HEK293 (cell line): ENCODE results near the gene DLEC1.

Experiments
- CTCF ChIA-PET: fragments of 350-600 bp; formaldehyde crosslinking; extraction: SDS; loops from one replicate; lab custom pipeline; 2021; ENCODE audit warnings: antibody characterized with exemption; lab: Yijun Ruan, JAX
- POLR2A ChIA-PET: fragments of 300-600 bp; formaldehyde crosslinking; extraction: SDS; loops from one replicate; lab custom pipeline; 2020; ENCODE audit warnings: antibody characterized with exemption, inconsistent platforms; lab: Yijun Ruan, JAX
- H3K27ac ChIP-seq: fragments of 200-500 bp; sonication (Bioruptor generic); 2 replicates; pipeline ENCODE4 v1.5.1; 2014; ENCODE audit warnings: low read depth, low read length, control low read depth, inconsistent platforms; ENCODE audit errors: extremely low read depth
- H3K36me3 ChIP-seq, 2 experiments: fragments of 200-500 bp in 1 of 2; sonication (Bioruptor generic) in 1 of 2; 1 replicate in 1 of 2; 2 replicates in 1 of 2; pipeline ENCODE4 v1.5.1; 2014 to 2017; ENCODE audit warnings: inconsistent platforms in 2 of 2, low read length in 2 of 2; ENCODE audit not compliant: control insufficient read depth in 2 of 2, insufficient read depth in 1 of 2
- H3K4me1 ChIP-seq: fragments of 200-500 bp; sonication (Bioruptor generic); 2 replicates; pipeline ENCODE4 v1.5.1; 2014; ENCODE audit warnings: mild to moderate bottlenecking, low read length, inconsistent platforms; ENCODE audit not compliant: control insufficient read depth, insufficient read depth
- H3K4me3 ChIP-seq: 2 replicates; pipeline ENCODE4 v1.5.1; 2011; ENCODE audit warnings: low read depth, mild to moderate bottlenecking, control low read depth, low read length, moderate library complexity
- H3K9me3 ChIP-seq: fragments of 200-500 bp; sonication (Bioruptor generic); 2 replicates; pipeline ENCODE4 v1.5.1; 2014; ENCODE audit warnings: low read depth, low read length, inconsistent platforms; ENCODE audit not compliant: control insufficient read depth, insufficient read depth
- EGR2 ChIP-seq: fragments of 450-650 bp; formaldehyde crosslinking; IDR thresholded peaks from 2 replicates; pipeline ENCODE4 v1.5.1; 2016; ENCODE audit warnings: low read depth, missing biosample characterization, missing genetic modification characterization
- KLF10 ChIP-seq: fragments of 450-650 bp; IDR thresholded peaks from 2 replicates; pipeline ENCODE4 v1.5.1; 2018; ENCODE audit warnings: missing biosample characterization, mild to moderate bottlenecking, missing genetic modification characterization
- KLF9 ChIP-seq: fragments of 450-650 bp; formaldehyde crosslinking; IDR thresholded peaks from 2 replicates; pipeline ENCODE4 v1.5.1; 2016; ENCODE audit warnings: missing biosample characterization, missing genetic modification characterization, low read depth
- REPIN1 ChIP-seq: fragments of 450-650 bp; formaldehyde crosslinking; IDR thresholded peaks from 2 replicates; pipeline ENCODE4 v1.5.1; 2017; ENCODE audit warnings: missing biosample characterization, missing genetic modification characterization, low read depth
- SCRT2 ChIP-seq: fragments of 450-650 bp; formaldehyde crosslinking; IDR thresholded peaks from 2 replicates; pipeline ENCODE4 v1.5.1; 2016; ENCODE audit warnings: missing biosample characterization, missing genetic modification characterization
- ZNF121 ChIP-seq: fragments of 450-650 bp; formaldehyde crosslinking; IDR thresholded peaks from 2 replicates; pipeline ENCODE4 v1.5.1; 2016; ENCODE audit warnings: missing biosample characterization, missing genetic modification characterization
- ZNF146 ChIP-seq: fragments of 450-650 bp; formaldehyde crosslinking; IDR thresholded peaks from 2 replicates; pipeline ENCODE4 v1.5.1; 2016; ENCODE audit warnings: missing biosample characterization, missing genetic modification characterization
- ZNF223 ChIP-seq: fragments of 450-650 bp; formaldehyde crosslinking; IDR thresholded peaks from 2 replicates; pipeline ENCODE4 v1.5.1; 2016; ENCODE audit warnings: missing biosample characterization, missing genetic modification characterization
- ZNF239 ChIP-seq: fragments of 450-650 bp; formaldehyde crosslinking; IDR thresholded peaks from 2 replicates; pipeline ENCODE4 v1.5.1; 2016; ENCODE audit warnings: missing biosample characterization, missing genetic modification characterization
- ZNF311 ChIP-seq: fragments of 450-650 bp; formaldehyde crosslinking; IDR thresholded peaks from 2 replicates; pipeline ENCODE4 v1.5.1; 2017; ENCODE audit warnings: missing biosample characterization, missing genetic modification characterization, borderline replicate concordance
- ZNF473 ChIP-seq: fragments of 450-650 bp; formaldehyde crosslinking; IDR thresholded peaks from 2 replicates; pipeline ENCODE4 v1.5.1; 2017; ENCODE audit warnings: missing biosample characterization, missing genetic modification characterization
- ZNF510 ChIP-seq: fragments of 450-650 bp; formaldehyde crosslinking; IDR thresholded peaks from 2 replicates; pipeline ENCODE4 v1.5.1; 2018; ENCODE audit warnings: mild to moderate bottlenecking, missing genetic modification characterization, missing biosample characterization; ENCODE audit not compliant: insufficient replicate concordance
- ZNF518A ChIP-seq: fragments of 450-650 bp; formaldehyde crosslinking; conservative IDR thresholded peaks from 2 replicates; pipeline ENCODE4 v1.5.1; 2016; ENCODE audit warnings: low read depth, missing biosample characterization, missing genetic modification characterization
- ZNF529 ChIP-seq: fragments of 450-650 bp; formaldehyde crosslinking; IDR thresholded peaks from 2 replicates; pipeline ENCODE4 v1.5.1; 2017; ENCODE audit warnings: missing genetic modification characterization, missing biosample characterization; ENCODE audit not compliant: insufficient replicate concordance
- ZNF571 ChIP-seq: fragments of 450-650 bp; formaldehyde crosslinking; IDR thresholded peaks from 2 replicates; pipeline ENCODE4 v1.5.0; 2017; ENCODE audit warnings: missing biosample characterization, missing genetic modification characterization
- ZNF792 ChIP-seq: fragments of 450-650 bp; formaldehyde crosslinking; IDR thresholded peaks from 2 replicates; pipeline ENCODE4 v1.5.1; 2016; ENCODE audit warnings: missing biosample characterization, missing genetic modification characterization
- ZSCAN30 ChIP-seq: fragments of 450-650 bp; IDR thresholded peaks from 2 replicates; pipeline ENCODE4 v1.5.1; 2018; ENCODE audit warnings: missing biosample characterization, mild to moderate bottlenecking, missing genetic modification characterization, moderate library complexity
- TF ChIP-seq, protein P1 (sequence below): fragments of 450-650 bp; formaldehyde crosslinking; IDR thresholded peaks from 2 replicates; pipeline ENCODE4 v1.5.1; 2016; ENCODE audit warnings: missing biosample characterization, missing genetic modification characterization
- TF ChIP-seq, protein P2 (sequence below): fragments of 450-650 bp; formaldehyde crosslinking; IDR thresholded peaks from 2 replicates; pipeline ENCODE4 v1.5.1; 2016; ENCODE audit warnings: missing biosample characterization, missing genetic modification characterization
- TF ChIP-seq, protein P3 (sequence below): fragments of 450-650 bp; formaldehyde crosslinking; IDR thresholded peaks from 2 replicates; pipeline ENCODE4 v1.5.1; 2016; ENCODE audit warnings: missing biosample characterization, missing genetic modification characterization

Gene DLEC1

GRCh38 chr3:38005076-38006020, 33.7 kb upstream of the DLEC1 start (continued):
- TF ChIP-seq ZNF518A (tag by site-specific recombination) (no peak), KLF10 (tag by site-specific recombination) (no peak), ZSCAN30 (tag by site-specific recombination) (no peak), ZNF571 (no peak), KLF9 (tag by site-specific recombination) (no peak)
- TF ChIP-seq, protein P1, sequence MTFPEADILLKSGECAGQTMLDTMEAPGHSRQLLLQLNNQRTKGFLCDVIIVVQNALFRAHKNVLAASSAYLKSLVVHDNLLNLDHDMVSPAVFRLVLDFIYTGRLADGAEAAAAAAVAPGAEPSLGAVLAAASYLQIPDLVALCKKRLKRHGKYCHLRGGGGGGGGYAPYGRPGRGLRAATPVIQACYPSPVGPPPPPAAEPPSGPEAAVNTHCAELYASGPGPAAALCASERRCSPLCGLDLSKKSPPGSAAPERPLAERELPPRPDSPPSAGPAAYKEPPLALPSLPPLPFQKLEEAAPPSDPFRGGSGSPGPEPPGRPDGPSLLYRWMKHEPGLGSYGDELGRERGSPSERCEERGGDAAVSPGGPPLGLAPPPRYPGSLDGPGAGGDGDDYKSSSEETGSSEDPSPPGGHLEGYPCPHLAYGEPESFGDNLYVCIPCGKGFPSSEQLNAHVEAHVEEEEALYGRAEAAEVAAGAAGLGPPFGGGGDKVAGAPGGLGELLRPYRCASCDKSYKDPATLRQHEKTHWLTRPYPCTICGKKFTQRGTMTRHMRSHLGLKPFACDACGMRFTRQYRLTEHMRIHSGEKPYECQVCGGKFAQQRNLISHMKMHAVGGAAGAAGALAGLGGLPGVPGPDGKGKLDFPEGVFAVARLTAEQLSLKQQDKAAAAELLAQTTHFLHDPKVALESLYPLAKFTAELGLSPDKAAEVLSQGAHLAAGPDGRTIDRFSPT (tag by site-specific recombination), result no peak
- TF ChIP-seq, protein P2, sequence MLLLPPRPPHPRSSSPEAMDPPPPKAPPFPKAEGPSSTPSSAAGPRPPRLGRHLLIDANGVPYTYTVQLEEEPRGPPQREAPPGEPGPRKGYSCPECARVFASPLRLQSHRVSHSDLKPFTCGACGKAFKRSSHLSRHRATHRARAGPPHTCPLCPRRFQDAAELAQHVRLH (tag by site-specific recombination), result no peak

GRCh38 chr3:38006031-38006430, 33.0 kb upstream of the DLEC1 start:
- CTCF ChIA-PET, result no interaction called here

More at GRCh38 chr3:38006031-38006430, 33.0 kb upstream of the DLEC1 start:
- POLR2A ChIA-PET, result no interaction called here
- H3K27ac ChIP-seq, result no peak overlapping the region
- H3K4me1 ChIP-seq, result no peaks in the 10 kb centered on the region
- no peaks in the 10 kb centered on the region for H3K9me3 ChIP-seq
- no peak for TF ChIP-seq ZNF529 (tag by site-specific recombination)
- no peak for TF ChIP-seq ZNF311 (tag by site-specific recombination)
- TF ChIP-seq EGR2 (tag by site-specific recombination), result no peak
- TF ChIP-seq KLF10 (tag by site-specific recombination), result no peak
- TF ChIP-seq, protein P3, sequence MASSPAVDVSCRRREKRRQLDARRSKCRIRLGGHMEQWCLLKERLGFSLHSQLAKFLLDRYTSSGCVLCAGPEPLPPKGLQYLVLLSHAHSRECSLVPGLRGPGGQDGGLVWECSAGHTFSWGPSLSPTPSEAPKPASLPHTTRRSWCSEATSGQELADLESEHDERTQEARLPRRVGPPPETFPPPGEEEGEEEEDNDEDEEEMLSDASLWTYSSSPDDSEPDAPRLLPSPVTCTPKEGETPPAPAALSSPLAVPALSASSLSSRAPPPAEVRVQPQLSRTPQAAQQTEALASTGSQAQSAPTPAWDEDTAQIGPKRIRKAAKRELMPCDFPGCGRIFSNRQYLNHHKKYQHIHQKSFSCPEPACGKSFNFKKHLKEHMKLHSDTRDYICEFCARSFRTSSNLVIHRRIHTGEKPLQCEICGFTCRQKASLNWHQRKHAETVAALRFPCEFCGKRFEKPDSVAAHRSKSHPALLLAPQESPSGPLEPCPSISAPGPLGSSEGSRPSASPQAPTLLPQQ (tag by site-specific recombination), result no peak
- no peak for TF ChIP-seq ZNF473 (tag by site-specific recombination)
- no peak for TF ChIP-seq ZNF223
- TF ChIP-seq ZSCAN30 (tag by site-specific recombination), result no peak
- TF ChIP-seq ZNF792 (tag by site-specific recombination), result no peak
- no peak for TF ChIP-seq REPIN1
- no peak for TF ChIP-seq ZNF239 (tag by site-specific recombination)
- no peak for TF ChIP-seq ZNF146 (tag by site-specific recombination)
- TF ChIP-seq SCRT2, result no peak
- no peak for TF ChIP-seq ZNF510 (tag by site-specific recombination)
- no peak for TF ChIP-seq ZNF121
- H3K36me3 ChIP-seq, result peaks cover 0 to 6% of the 10 kb centered on the region in 2 experiments; a peak in 1 of 3 replicates
- H3K4me3 ChIP-seq, result no peak overlapping the region
